ENCODE measurements around the gene GPATCH8.

Gene GPATCH8

GRCh38 chr17:44439168-44439567 is 64.0 kb downstream of the GPATCH8 start:
- Mint-ChIP-seq H3K4me1 (peaks cover 36% of the 10 kb centered on the region), H3K4me3 (no peak overlapping the region)

GRCh38 chr17:44438636-44439035 is 64.6 kb downstream of the GPATCH8 start:
- H3K4me1 Mint-ChIP-seq: peaks cover 35% of the 10 kb centered on the region
- H3K9me3 Mint-ChIP-seq: no peaks in the 10 kb centered on the region
- no peaks in the 10 kb centered on the region for H3K27me3 Mint-ChIP-seq
- H3K36me3 Mint-ChIP-seq: peaks cover 8% of the 10 kb centered on the region
- H3K4me3 Mint-ChIP-seq: peak overlapping the region; percentile 6
- no peak overlapping the region for H3K27ac Mint-ChIP-seq

More at GRCh38 chr17:44439168-44439567, 64.0 kb downstream of the GPATCH8 start:
- Mint-ChIP-seq H3K36me3 (peaks cover 6% of the 10 kb centered on the region), H3K27me3 (no peaks in the 10 kb centered on the region), H3K9me3 (no peaks in the 10 kb centered on the region), H3K27ac (peak overlapping the region; percentile 2)

GRCh38 chr17:44436336-44436735 is 66.9 kb downstream of the GPATCH8 start:
- H3K36me3 Mint-ChIP-seq: peaks cover 19% of the 10 kb centered on the region
- no peaks in the 10 kb centered on the region for H3K27me3 Mint-ChIP-seq
- peaks cover 35% of the 10 kb centered on the region for H3K4me1 Mint-ChIP-seq
- no peak overlapping the region for H3K27ac Mint-ChIP-seq
- H3K4me3 Mint-ChIP-seq: no peak overlapping the region
- no peaks in the 10 kb centered on the region for H3K9me3 Mint-ChIP-seq

- no peaks in the 10 kb centered on the region for H3K27me3 Mint-ChIP-seq
- H3K4me3 Mint-ChIP-seq: no peak overlapping the region
- peak overlapping the region; percentile 2 for H3K27ac Mint-ChIP-seq
- peaks cover 5% of the 10 kb centered on the region for H3K4me1 Mint-ChIP-seq
- no peaks in the 10 kb centered on the region for H3K9me3 Mint-ChIP-seq
- peaks cover 19% of the 10 kb centered on the region for H3K36me3 Mint-ChIP-seq
Observed at GRCh38 chr17:44432254-44433157, 70.7 kb downstream of the GPATCH8 start.

GRCh38 chr17:44424828-44425461 is 78.3 kb downstream of the GPATCH8 start:
- H3K9me3 Mint-ChIP-seq: no peaks in the 10 kb centered on the region
- H3K4me1 Mint-ChIP-seq: peaks cover 16% of the 10 kb centered on the region
- H3K27me3 Mint-ChIP-seq: no peaks in the 10 kb centered on the region
- H3K4me3 Mint-ChIP-seq: no peak overlapping the region
- no peak overlapping the region for H3K27ac Mint-ChIP-seq
- peaks cover 6% of the 10 kb centered on the region for H3K36me3 Mint-ChIP-seq

- Mint-ChIP-seq H3K9me3 (no peaks in the 10 kb centered on the region), H3K27me3 (no peaks in the 10 kb centered on the region), H3K36me3 (peaks cover 10% of the 10 kb centered on the region), H3K4me3 (no peak overlapping the region), H3K27ac (no peak overlapping the region), H3K4me1 (peaks cover 12% of the 10 kb centered on the region)
Observed at GRCh38 chr17:44417553-44417952, 85.7 kb downstream of the GPATCH8 start.

- H3K27ac Mint-ChIP-seq: no peak overlapping the region
- H3K9me3 Mint-ChIP-seq: no peaks in the 10 kb centered on the region
- no peaks in the 10 kb centered on the region for H3K27me3 Mint-ChIP-seq
- peaks cover 13% of the 10 kb centered on the region for H3K4me1 Mint-ChIP-seq
- H3K4me3 Mint-ChIP-seq: no peak overlapping the region
- peaks cover 11% of the 10 kb centered on the region for H3K36me3 Mint-ChIP-seq
Observed at GRCh38 chr17:44416558-44417289, 86.5 kb downstream of the GPATCH8 start.

GRCh38 chr17:44414394-44415155 is 88.6 kb downstream of the GPATCH8 start:
- Mint-ChIP-seq H3K4me1 (peaks cover 16% of the 10 kb centered on the region), H3K4me3 (no peak overlapping the region), H3K27me3 (no peaks in the 10 kb centered on the region), H3K36me3 (peaks cover 14% of the 10 kb centered on the region), H3K27ac (no peak overlapping the region), H3K9me3 (no peaks in the 10 kb centered on the region)

GRCh38 chr17:44409309-44410028 is 93.7 kb downstream of the GPATCH8 start:
- no peak overlapping the region for H3K4me3 Mint-ChIP-seq
- H3K9me3 Mint-ChIP-seq: no peaks in the 10 kb centered on the region
- peaks cover 12% of the 10 kb centered on the region for H3K36me3 Mint-ChIP-seq
- no peak overlapping the region for H3K27ac Mint-ChIP-seq
- peaks cover 8% of the 10 kb centered on the region for H3K4me1 Mint-ChIP-seq
- H3K27me3 Mint-ChIP-seq: no peaks in the 10 kb centered on the region

- H3K27ac Mint-ChIP-seq: no peak overlapping the region
- H3K9me3 Mint-ChIP-seq: no peaks in the 10 kb centered on the region
- peaks cover 12% of the 10 kb centered on the region for H3K36me3 Mint-ChIP-seq
- H3K27me3 Mint-ChIP-seq: no peaks in the 10 kb centered on the region
- H3K4me3 Mint-ChIP-seq: no peak overlapping the region
- peaks cover 8% of the 10 kb centered on the region for H3K4me1 Mint-ChIP-seq
Observed at GRCh38 chr17:44408786-44409185, 94.4 kb downstream of the GPATCH8 start.

- peaks cover 22% of the 10 kb centered on the region for H3K36me3 Mint-ChIP-seq
- no peak overlapping the region for H3K27ac Mint-ChIP-seq
- H3K27me3 Mint-ChIP-seq: no peaks in the 10 kb centered on the region
Observed at GRCh38 chr17:44402564-44403172, 100.5 kb downstream of the GPATCH8 start.

GRCh38 chr17:44400226-44400847 is 102.9 kb downstream of the GPATCH8 start:
- Mint-ChIP-seq H3K9me3 (no peaks in the 10 kb centered on the region), H3K4me3 (no peak overlapping the region), H3K4me1 (no peaks in the 10 kb centered on the region), H3K36me3 (peaks cover 23% of the 10 kb centered on the region), H3K27me3 (no peaks in the 10 kb centered on the region), H3K27ac (no peak overlapping the region)

More at GRCh38 chr17:44402564-44403172, 100.5 kb downstream of the GPATCH8 start:
- Mint-ChIP-seq H3K4me3 (no peak overlapping the region), H3K9me3 (no peaks in the 10 kb centered on the region), H3K4me1 (no peaks in the 10 kb centered on the region)

GRCh38 chr17:44398692-44399691 is 104.2 kb downstream of the GPATCH8 start:
- Mint-ChIP-seq H3K36me3 (peaks cover 21% of the 10 kb centered on the region), H3K4me1 (no peaks in the 10 kb centered on the region), H3K9me3 (no peaks in the 10 kb centered on the region), H3K4me3 (no peak overlapping the region), H3K27ac (no peak overlapping the region), H3K27me3 (no peaks in the 10 kb centered on the region)

All from activated naive CD4-positive, alpha-beta T cell treated with anti-CD3 and anti-CD28 coated beads, Interleukin-2, amount 50 U/mL, for 24 hours (primary cell).